M059J (cell line): ENCODE measurements around the gene CCNT2. TPM values are rescaled to one million over a fixed set of nuclear protein-coding genes. Genes with fewer than 3 reads are reported as not detected.
"Not testable (repeated sequence)": the region's sequence is repeated elsewhere in the genome, so short reads cannot be mapped to it uniquely, and the experiment has no call there.

Experiments used
- DNase-seq: peaks from one replicate; pipeline ENCODE4 v3.0.0-alpha.2; 2012; ENCODE audit warnings: low read depth
- total RNA-seq: library from RNA; depleted of rRNA; stranded (reverse); fragments of >200 nt; shearing (Covaris generic); gene quantifications from 2 replicates; pipeline ENCODE4 v1.2.3, GENCODE V29; 2014; rRNA removed

Gene CCNT2
- total RNA-seq, 1 experiment from 2014 or later = 11.7 TPM

DNA sequence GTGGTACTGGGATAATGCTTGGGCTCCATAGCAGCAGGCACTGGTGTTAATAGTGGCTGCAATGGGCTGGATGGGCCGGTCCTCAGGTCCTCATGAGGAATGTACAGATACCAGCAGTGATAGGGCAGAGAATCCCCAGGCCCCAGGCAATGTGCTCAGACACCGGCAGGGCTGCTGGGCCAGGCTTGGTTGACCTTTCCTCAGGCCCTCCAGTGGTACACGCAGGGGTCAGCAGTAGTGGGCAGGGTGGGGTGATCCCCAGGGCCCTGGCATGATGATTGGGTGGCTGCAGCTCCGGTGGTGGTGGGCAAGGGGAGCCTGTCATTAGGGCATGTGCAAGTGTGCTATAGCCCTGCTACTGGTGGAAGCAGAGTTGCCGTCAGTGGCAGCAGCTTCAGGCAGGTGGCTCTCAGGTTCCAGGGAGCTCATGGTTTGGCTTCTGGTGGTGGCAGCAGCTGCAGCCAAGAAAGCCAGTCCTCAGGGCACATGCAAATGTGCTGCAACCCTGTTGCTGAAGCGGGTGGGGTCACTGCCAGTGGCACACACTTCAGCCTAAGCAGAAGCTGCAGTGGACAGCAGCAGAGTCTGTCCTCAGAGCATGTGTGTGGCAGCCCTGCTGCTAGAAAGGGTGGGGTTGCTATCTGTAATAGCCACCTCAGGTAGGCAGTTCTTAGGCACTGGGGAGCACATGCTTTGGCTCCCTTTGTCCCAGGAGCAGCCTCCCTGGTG lies 56.8 kb downstream of the CCNT2 start:
- DNase-seq = no peak

DNA sequence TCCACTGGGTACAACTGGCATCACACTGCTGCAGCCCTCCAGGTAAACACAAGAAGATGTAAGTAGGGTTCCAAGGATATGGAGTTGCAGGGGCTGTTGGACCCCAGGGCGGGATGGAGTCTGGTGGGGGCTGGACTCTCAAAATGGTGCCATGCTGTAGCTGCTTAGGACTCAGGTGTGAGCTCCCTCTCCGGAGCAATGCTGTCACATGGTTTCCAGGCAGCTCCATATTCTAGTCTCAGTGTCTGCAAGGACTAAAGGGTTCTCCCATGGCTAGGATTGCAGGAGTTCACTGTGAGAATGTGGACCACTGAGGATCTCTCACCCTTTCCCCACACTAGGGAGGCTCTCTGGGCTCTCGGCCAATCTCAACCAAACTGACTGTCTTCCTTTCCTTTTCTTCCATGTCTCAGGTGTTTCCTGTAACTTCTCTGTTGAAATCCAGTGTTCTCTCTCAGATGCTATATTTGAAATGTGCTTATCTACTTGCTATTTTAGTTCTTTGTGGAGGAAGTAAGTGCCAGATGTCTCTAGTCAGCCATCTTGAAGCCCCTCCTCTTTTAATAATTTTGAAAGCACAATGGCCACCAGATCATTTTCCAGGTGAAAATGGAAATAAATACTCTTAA lies 57.6 kb downstream of the CCNT2 start:
- no peak for DNase-seq

DNA sequence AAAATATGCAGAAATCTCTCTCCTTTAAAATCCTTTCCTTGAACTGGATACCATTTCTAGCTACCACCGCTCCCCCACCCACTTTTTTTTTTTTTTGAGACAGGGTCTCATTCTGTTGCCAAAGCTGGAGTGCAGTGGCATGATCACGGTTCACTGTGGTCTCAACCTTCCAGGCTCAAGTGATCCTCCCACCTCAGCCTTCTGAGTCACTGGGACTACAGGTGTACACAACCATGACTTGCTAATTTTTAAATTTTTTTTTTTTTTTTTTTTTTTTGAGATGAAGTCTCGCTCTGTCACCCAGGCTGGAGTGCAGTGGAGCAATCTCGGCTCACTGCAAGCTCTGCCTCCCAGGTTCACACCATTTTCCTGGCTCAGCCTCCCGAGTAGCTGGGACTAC lies 58.5 kb downstream of the CCNT2 start:
- DNase-seq = not testable (repeated sequence)

DNA sequence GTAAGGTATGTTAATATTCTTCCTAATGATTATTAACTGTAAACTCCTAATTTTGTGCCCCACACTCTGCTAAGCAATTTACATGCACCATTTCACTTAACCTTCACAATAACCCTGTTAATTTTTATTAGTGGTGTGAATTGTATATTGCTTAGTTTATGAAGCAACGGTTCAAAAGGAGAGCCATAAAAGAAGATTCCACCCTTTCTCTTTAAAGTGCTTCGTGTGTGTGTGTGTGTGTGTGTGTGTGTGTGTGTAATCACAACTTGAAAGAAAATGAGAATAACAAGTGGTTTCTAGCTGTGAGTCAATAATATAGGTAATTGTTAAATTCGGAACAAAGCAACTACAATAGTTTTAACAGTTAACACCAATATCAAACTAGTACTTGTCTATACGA lies 60.6 kb downstream of the CCNT2 start:
- DNase-seq = no peak

DNA sequence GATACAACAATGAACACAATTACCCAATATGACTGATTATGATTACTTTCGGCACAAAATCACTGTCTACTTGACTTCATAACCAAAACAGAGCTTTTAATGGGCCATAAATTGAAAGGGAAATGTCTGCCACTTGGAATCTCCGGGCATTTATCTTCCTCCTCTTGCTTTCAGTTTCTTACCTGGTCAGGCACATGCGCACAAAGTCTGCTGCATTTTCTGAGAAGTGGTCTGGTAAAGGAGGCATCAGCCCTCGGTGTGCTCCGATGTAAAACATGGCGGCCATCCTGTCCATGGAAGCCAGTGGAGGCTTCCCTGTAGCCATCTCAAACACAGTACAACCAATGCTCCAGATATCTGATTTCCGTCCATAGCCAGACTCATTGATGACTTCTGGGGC lies 62.0 kb downstream of the CCNT2 start:
- no peak for DNase-seq

DNA sequence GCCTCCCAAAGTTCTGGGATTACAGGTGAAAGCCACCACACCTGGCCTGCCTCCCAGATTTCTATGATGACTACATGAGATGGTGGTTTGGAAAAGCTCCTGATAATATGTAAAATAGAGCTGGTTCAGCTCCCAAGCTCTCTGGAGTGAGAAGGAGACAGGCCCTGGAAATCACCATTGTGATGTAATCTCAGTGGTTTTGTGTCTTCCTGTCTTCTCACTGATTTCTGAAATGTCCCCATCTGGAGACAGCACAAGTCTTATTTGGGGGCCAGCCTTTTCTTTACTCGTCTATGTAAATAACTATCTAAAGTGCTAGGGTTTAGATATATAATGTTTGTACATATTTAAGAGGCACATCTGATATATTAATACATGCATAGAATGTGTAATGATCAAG lies 64.0 kb downstream of the CCNT2 start:
- DNase-seq = no peak

DNA sequence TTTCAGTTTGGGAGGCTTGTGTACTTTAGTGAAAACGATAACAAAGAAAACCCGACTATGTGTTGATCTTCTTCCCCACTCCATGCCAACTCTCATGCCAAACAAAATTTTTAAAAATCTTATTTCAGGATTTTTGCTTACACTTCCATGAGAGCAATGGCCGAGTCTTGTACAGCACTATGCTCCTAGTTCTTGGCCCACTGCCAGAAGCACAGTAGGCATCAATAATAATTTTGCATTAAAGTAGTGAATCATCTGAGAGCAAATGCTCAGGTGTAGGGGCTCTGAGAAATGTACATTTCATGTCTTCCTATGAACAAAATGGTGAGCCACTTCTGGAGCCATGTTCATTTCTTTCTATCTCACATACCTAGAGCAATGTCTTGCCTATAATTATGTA lies 66.4 kb downstream of the CCNT2 start:
- DNase-seq = no peak

DNA sequence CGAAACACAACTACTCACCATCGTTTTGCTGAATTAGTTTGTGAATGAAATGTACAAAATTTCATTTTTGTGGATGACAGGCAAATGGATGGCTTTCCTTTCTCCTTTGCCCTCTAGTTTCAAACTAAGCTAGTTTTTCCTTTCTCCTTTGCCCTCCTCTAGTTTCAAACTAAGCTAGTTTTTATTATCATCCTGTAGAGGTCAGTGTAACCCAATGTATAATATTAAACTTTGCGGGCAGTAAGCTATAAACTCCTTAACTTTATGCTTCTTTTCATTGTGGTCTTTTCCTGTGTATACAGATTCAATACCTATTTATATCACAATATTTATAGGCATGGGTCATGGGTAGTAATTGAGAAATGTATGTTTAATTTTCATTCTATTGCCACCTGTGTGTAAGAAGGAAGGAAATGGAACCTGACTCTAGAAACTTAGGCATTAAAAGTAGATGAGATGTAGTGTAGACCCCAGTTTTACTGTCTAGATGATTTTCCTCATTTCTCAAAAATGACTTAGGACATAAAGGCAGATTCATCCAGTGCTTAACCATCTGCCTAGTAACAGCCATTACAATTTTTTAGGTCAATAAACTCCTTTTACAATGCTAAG lies 70.5 kb downstream of the CCNT2 start:
- peak; percentile 28 for DNase-seq

DNA sequence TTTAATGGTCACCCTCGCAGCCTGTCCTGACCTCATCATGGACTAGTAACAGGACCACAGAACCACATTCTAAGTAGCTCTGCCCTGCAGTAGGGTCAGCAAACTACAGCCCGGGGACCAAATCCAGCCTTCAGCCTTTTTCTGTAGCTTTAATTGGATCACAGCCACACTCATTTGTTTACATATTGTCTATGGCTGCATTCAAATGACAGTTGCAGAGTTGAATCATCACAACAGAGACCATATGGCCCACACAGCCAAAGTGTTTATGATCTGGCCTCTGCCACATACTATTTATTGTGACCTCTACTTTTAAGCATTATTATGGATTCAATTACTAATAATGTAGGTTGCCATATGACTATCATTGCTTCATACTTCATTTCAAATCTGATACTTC lies 80.9 kb downstream of the CCNT2 start:
- no peak for DNase-seq

DNA sequence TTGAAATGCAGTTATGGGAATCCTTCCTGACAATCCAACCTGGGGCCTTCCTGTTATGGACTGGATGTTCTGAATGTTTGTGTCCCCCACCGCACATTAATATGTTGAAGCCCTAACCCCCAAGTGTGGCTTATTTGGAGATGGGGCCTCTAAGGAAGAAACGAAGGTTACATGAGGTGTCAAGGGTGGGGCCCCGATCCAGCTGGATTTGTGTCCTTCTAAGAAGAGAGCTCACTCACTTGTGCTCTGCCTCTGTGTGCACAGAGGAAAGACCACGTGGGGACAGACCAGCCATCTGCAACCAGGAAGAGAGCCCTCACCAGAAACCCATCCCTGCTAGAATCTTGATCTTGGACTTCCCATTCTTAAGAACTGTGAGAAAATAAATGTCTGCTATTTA lies 84.2 kb downstream of the CCNT2 start:
- DNase-seq = no peak

DNA sequence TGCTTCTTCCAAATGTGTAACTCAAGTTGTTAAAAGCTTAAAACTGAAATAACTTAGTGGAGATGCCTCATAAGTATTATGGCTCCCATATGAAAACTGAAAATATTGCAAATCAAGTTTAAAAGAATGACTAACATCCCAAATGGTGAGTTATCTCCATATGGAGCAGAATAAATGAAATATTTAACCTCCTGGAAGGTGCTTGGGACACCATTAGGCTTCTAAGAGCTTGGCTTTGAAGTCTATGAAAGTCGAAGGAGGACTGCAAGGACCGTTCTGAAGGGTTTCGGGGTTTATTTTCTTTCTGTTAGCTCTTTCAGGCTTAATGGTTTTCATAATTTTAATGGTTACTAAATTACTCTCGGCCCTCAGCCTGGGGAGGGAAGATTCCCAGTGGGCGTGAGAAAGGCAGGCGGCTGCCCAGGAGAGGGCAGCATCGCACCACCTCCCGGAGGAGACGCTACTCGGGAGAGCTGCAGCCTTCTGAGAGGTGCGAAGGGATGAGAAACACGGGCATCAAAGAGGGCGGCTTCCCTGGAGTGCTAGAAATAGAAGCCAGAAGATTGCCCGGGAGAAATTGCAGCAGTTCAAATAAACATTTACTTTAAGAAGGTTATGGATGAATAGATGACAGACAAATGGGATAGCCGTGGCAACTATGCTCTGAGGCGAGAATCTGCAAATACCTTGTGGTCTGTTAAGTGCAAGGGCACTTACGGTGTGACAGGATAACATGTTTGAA lies 85.6 kb downstream of the CCNT2 start:
- peak; percentile 63 for DNase-seq

DNA sequence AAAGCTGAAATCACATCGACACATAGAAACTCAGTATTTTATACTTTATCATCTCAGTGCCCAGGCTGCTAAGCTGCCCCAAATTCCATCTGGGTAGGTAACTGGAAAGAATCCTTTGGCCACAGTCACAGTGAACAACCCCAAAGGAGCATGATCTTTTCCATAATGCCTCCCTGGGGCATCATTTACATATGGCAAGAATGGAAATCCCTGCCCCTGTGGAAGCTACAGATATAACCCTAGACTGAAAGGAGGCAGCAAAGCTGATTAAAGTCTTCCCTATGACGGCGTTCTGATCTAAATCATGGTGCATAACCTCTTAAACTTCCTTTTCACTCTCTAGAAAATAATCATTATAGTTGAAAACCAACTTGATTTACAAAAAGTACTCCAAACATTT lies 87.1 kb downstream of the CCNT2 start:
- DNase-seq = no peak

Other genes with a start within 250 kb of the CCNT2 start
- not detected in 2 replicates for gene TMEM163, start 199.8 kb upstream of the CCNT2 start, total RNA-seq
- not detected in 2 replicates for gene ACMSD, start 80.2 kb upstream of the CCNT2 start, total RNA-seq
- not detected in 2 replicates for gene MAP3K19, start 128.6 kb downstream of the CCNT2 start, total RNA-seq
- gene RAB3GAP1, start 133.5 kb downstream of the CCNT2 start, total RNA-seq = 31.1 and 62.7 TPM in 2 replicates